ENCODE measurements around the gene SULT2B1.
"Not testable (repeated sequence)": the region's sequence is repeated elsewhere in the genome, so short reads cannot be mapped to it uniquely, and the experiment has no call there.

SULT2B1 gene

GRCh38 chr19:48551437-48552302 is at the start of gene SULT2B1:
Gene SULT2B1, plus strand, starts transcription at chr19:48552172. Its CDS starts 81 bp downstream, at chr19:48552253.
- no peak for DNase-seq (ENCODE audit: low read depth)

GRCh38 chr19:48502350-48503018 is 49.5 kb upstream of the SULT2B1 start:
- no peak for DNase-seq (ENCODE audit: low read depth)

GRCh38 chr19:48506138-48506733 is 45.7 kb upstream of the SULT2B1 start:
- peak; percentile 47 for DNase-seq (ENCODE audit: low read depth)

- no peak for DNase-seq (ENCODE audit: low read depth)
Measured at GRCh38 chr19:48507911-48508439, 44.0 kb upstream of the SULT2B1 start.

- no peak for DNase-seq (ENCODE audit: low read depth)
Measured at GRCh38 chr19:48508729-48509411, 43.1 kb upstream of the SULT2B1 start.

GRCh38 chr19:48509467-48510194 is 42.3 kb upstream of the SULT2B1 start:
- peak; percentile 18 for DNase-seq (ENCODE audit: low read depth)

- peak; percentile 44 for DNase-seq (ENCODE audit: low read depth)
Measured at GRCh38 chr19:48510421-48511268, 41.3 kb upstream of the SULT2B1 start.

- no peak for DNase-seq (ENCODE audit: low read depth)
Measured at GRCh38 chr19:48511321-48511731, 40.6 kb upstream of the SULT2B1 start.

- peak; percentile 24 for DNase-seq (ENCODE audit: low read depth)
Measured at GRCh38 chr19:48511800-48512503, 40.0 kb upstream of the SULT2B1 start, which contains the start of gene LMTK3. Gene LMTK3, minus strand, starts transcription at chr19:48511835. Its CDS starts 259 bp downstream, at chr19:48511576.

GRCh38 chr19:48512504-48513288 is 39.3 kb upstream of the SULT2B1 start:
- peak; percentile 11 for DNase-seq (ENCODE audit: low read depth)

- DNase-seq (ENCODE audit: low read depth) = peak; percentile 74
Measured at GRCh38 chr19:48513289-48514122, 38.5 kb upstream of the SULT2B1 start.

GRCh38 chr19:48514123-48514458 is 37.9 kb upstream of the SULT2B1 start:
- no peak for DNase-seq (ENCODE audit: low read depth)

GRCh38 chr19:48516536-48516935 is 35.4 kb upstream of the SULT2B1 start:
- DNase-seq (ENCODE audit: low read depth) = no peak

GRCh38 chr19:48518207-48518606 is 33.8 kb upstream of the SULT2B1 start:
- no peak for DNase-seq (ENCODE audit: low read depth)

GRCh38 chr19:48519426-48519825 is 32.5 kb upstream of the SULT2B1 start:
- not testable (repeated sequence) for DNase-seq (ENCODE audit: low read depth)

GRCh38 chr19:48520134-48520533 is 31.8 kb upstream of the SULT2B1 start:
- DNase-seq (ENCODE audit: low read depth) = no peak

- DNase-seq (ENCODE audit: low read depth) = no peak
Measured at GRCh38 chr19:48524221-48524620, 27.8 kb upstream of the SULT2B1 start.

GRCh38 chr19:48524732-48525131 is 27.2 kb upstream of the SULT2B1 start:
- DNase-seq (ENCODE audit: low read depth) = no peak
